Neuronal stem cell (in vitro differentiated cells): Measurements from ENCODE around the gene AKR1C2.
A peak's percentile ranks its signal among the peaks of the same experiment; 100 is the strongest.

Source experiments
- DNase-seq: peaks from one replicate; pipeline ENCODE4 v3.0.0-alpha.2; 2013; ENCODE audit warnings: low spot score
- H2AFZ ChIP-seq: one replicate; pipeline ENCODE4 v1.6.1; 2013; ENCODE audit warnings: mild to moderate bottlenecking, low read length, inconsistent platforms
- H2AK5ac ChIP-seq: 2 replicates; pipeline ENCODE4 v1.6.1; 2013; ENCODE audit warnings: low read depth, mild to moderate bottlenecking, inconsistent platforms, low read length, moderate library complexity, mixed read lengths
- H2BK120ac ChIP-seq: 2 replicates; pipeline ENCODE4 v1.6.1; 2013; ENCODE audit warnings: low read depth, mild to moderate bottlenecking, inconsistent platforms, low read length, moderate library complexity, mixed read lengths
- H2BK12ac ChIP-seq: one replicate; pipeline ENCODE4 v1.6.1; 2013; ENCODE audit warnings: low read length, inconsistent platforms
- H2BK15ac ChIP-seq: 2 replicates; pipeline ENCODE4 v1.6.1; 2013; ENCODE audit warnings: mild to moderate bottlenecking, low read length, inconsistent platforms, mixed read lengths
- H2BK5ac ChIP-seq: one replicate; pipeline ENCODE4 v1.6.1; 2013; ENCODE audit warnings: inconsistent platforms, mild to moderate bottlenecking, low read length, moderate library complexity
- H3K14ac ChIP-seq: one replicate; pipeline ENCODE4 v1.6.1; 2013; ENCODE audit warnings: low read length, inconsistent platforms
- H3K18ac ChIP-seq: 2 replicates; pipeline ENCODE4 v1.6.1; 2013; ENCODE audit warnings: low read length, inconsistent platforms
- H3K23ac ChIP-seq: 2 replicates; pipeline ENCODE4 v1.6.1; 2013; ENCODE audit warnings: low read depth, mild to moderate bottlenecking, mixed read lengths, low read length, inconsistent platforms; ENCODE audit not compliant: poor library complexity
- H3K27ac ChIP-seq: replicated peaks from 3 replicates; pipeline ENCODE4 v1.5.1; 2013; ENCODE audit warnings: low read length, inconsistent platforms
- H3K27me3 ChIP-seq, 3 experiments: 2 replicates each; pipeline ENCODE4 v1.6.1; 2013; ENCODE audit warnings: low read length in 3 of 3, mild to moderate bottlenecking in 2 of 3, inconsistent platforms in 1 of 3, low read depth in 1 of 3, mixed read lengths in 1 of 3, moderate library complexity in 1 of 3; ENCODE audit not compliant: control insufficient read depth in 3 of 3, insufficient read depth in 3 of 3
- H3K36me3 ChIP-seq, 2 donors: replicated peaks in 1 of 2; 2 replicates each; pipeline ENCODE4 v1.6.1; 2013; ENCODE audit warnings: low read length in 2 of 2; ENCODE audit not compliant: control insufficient read depth in 2 of 2, insufficient read depth in 2 of 2
- H3K4ac ChIP-seq: 2 replicates; pipeline ENCODE4 v1.6.1; 2013; ENCODE audit warnings: inconsistent platforms, mild to moderate bottlenecking, low read length, moderate library complexity
- H3K4me1 ChIP-seq, 2 donors: 1 replicate in 1 of 2; 2 replicates in 1 of 2; pipeline ENCODE4 v1.6.1; 2013; ENCODE audit warnings: low read length in 2 of 2, low read depth in 1 of 2; ENCODE audit not compliant: control insufficient read depth in 2 of 2, insufficient read depth in 1 of 2
- H3K4me2 ChIP-seq: one replicate; pipeline ENCODE4 v1.6.1; 2013; ENCODE audit warnings: mild to moderate bottlenecking, low read length, inconsistent platforms; ENCODE audit not compliant: insufficient read depth, poor library complexity, severe bottlenecking
- H3K4me3 ChIP-seq, 2 donors: 2 replicates each; pipeline ENCODE4 v1.5.1; 2013; ENCODE audit warnings: low read length in 2 of 2, mild to moderate bottlenecking in 2 of 2, inconsistent platforms in 1 of 2, moderate library complexity in 1 of 2
- H3K79me1 ChIP-seq: one replicate; pipeline ENCODE4 v1.6.1; 2013; ENCODE audit warnings: low read depth, mild to moderate bottlenecking, inconsistent platforms, low read length, moderate library complexity
- H3K9ac ChIP-seq: one replicate; pipeline ENCODE4 v1.6.1; 2013; ENCODE audit warnings: mild to moderate bottlenecking, low read depth, low read length, inconsistent platforms; ENCODE audit not compliant: poor library complexity
- H3K9me3 ChIP-seq, 2 donors: replicated peaks in 1 of 2; 2 replicates each; pipeline versions ENCODE3 to v1.6.1; 2013; ENCODE audit warnings: low read length in 2 of 2, mild to moderate bottlenecking in 2 of 2, inconsistent platforms in 1 of 2, low read depth in 1 of 2, mixed read lengths in 1 of 2, moderate library complexity in 1 of 2; ENCODE audit not compliant: control insufficient read depth in 2 of 2, insufficient read depth in 1 of 2
- H4K8ac ChIP-seq: one replicate; pipeline ENCODE4 v1.6.1; 2013; ENCODE audit warnings: low read depth, mild to moderate bottlenecking, inconsistent platforms, low read length, moderate library complexity
- H4K91ac ChIP-seq: one replicate; pipeline ENCODE4 v1.6.1; 2013; ENCODE audit warnings: low read length, low read depth, mild to moderate bottlenecking, inconsistent platforms; ENCODE audit not compliant: poor library complexity
- WGBS, 2 donors: extraction: QIAGEN DNeasy Blood & Tissue Kit; methylation state at CpG; one replicate each; pipeline ENCODE4 v1.1.7; 2013; ENCODE audit warnings: missing lambda C conversion rate in 2 of 2, mixed read lengths in 1 of 2; ENCODE audit not compliant: insufficient read length in 2 of 2, insufficient replicate concordance in 1 of 2; ENCODE audit errors: extremely low coverage in 2 of 2; 5-methylcytosine and 5-hydroxymethylcytosine counted together

AKR1C2 gene

DNA sequence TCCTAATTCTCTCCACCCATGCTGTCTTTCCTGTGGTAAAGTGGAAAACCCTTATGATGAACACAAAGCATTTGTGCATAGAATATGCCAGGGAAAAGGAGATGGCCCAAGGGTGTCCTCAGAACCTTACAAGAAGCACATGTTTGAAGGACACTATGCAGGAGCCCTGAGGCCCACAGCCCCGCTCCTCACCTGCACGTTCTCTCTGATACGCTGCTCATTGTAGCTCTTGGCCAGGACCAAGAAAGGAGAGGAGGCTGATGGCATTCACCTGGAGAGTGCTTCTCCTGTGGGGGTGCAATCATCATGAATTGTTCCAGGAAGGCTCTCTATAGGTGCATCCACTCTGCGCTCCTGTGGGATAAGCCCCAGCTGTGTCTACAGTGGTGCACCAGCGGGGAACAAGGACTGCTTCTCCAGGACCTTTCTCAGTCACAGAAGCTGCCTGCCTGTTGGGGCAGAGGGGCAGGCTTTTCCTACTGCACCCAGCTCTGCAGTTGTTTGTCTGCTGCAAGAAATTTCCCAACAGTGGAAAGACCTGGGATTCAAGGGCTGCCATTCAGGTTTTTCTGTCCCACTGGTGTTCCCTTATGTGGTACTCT, 19.9 kb downstream of the AKR1C2 start:
- no peak overlapping the region for H3K4me3 ChIP-seq
- H4K8ac ChIP-seq, result no peak overlapping the region
- no peaks in the 10 kb centered on the region for H3K36me3 ChIP-seq
- no peak overlapping the region for H3K18ac ChIP-seq
- no CpG with 5 or more reads among the region's 5 CpGs for whole genome bisulfite sequencing, 2 donors
- H2BK15ac ChIP-seq, result no peak overlapping the region
- no peak overlapping the region for H2BK5ac ChIP-seq
- no peak overlapping the region for H2BK12ac ChIP-seq
- no peaks in the 10 kb centered on the region for H3K79me1 ChIP-seq
- H3K9ac ChIP-seq, result no peak overlapping the region
- H2BK120ac ChIP-seq, result no peak overlapping the region
- no peak overlapping the region for H3K27ac ChIP-seq
- no peaks in the 10 kb centered on the region for H3K9me3 ChIP-seq
- no peak overlapping the region for H2AK5ac ChIP-seq
- no peak overlapping the region for H3K23ac ChIP-seq
- H2AFZ ChIP-seq, result no peak overlapping the region
- no peak overlapping the region for H4K91ac ChIP-seq
- no peak for DNase-seq
- no peak overlapping the region for H3K14ac ChIP-seq
- no peaks in the 10 kb centered on the region for H3K27me3 ChIP-seq
- H3K4ac ChIP-seq, result no peak overlapping the region
- no peak overlapping the region for H3K4me2 ChIP-seq
- H3K4me1 ChIP-seq, result peaks cover 0 to 6% of the 10 kb centered on the region in 2 donors

DNA sequence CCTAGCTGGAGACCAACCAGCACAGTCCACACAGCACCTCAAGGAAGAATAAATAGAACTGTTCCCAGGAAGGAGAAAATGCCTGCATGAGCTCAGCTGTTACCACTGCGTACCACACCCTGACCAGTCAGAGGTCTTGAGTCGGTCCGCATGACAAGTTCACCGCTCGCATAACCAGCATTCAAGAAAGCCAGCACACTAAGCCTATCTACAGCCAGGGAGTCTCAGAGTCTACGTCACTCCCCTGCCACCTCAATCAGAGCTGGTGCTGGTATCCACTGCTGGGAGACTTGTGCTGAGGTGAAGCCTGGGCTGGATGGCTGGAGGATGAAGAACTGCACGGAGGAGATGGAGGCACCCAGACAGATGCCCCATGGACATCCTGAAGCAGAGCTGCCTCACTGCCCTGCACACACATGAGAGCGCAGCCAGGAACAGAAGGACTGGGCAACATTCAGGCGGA, 20.9 kb downstream of the AKR1C2 start:
- Histone ChIP-seq H2BK5ac (no peak overlapping the region), H2AFZ (no peak overlapping the region), H3K36me3 (no peaks in the 10 kb centered on the region), H3K4me1 (peaks cover 0 to 6% of the 10 kb centered on the region in 2 donors), H3K4me2 (no peak overlapping the region), H4K8ac (no peak overlapping the region), H3K27ac (no peak overlapping the region), H3K14ac (no peak overlapping the region), H3K9ac (no peak overlapping the region), H3K4me3 (no peak overlapping the region), H3K4ac (no peak overlapping the region), H3K18ac (no peak overlapping the region), H2BK120ac (no peak overlapping the region), H3K79me1 (no peaks in the 10 kb centered on the region), H3K9me3 (no peaks in the 10 kb centered on the region), H3K23ac (no peak overlapping the region), H4K91ac (no peak overlapping the region), H2BK15ac (no peak overlapping the region), H2BK12ac (no peak overlapping the region), H3K27me3 (no peaks in the 10 kb centered on the region), H2AK5ac (no peak overlapping the region)
- no peak for DNase-seq
- no CpG with 5 or more reads among the region's 9 CpGs for WGBS, 2 donors

DNA sequence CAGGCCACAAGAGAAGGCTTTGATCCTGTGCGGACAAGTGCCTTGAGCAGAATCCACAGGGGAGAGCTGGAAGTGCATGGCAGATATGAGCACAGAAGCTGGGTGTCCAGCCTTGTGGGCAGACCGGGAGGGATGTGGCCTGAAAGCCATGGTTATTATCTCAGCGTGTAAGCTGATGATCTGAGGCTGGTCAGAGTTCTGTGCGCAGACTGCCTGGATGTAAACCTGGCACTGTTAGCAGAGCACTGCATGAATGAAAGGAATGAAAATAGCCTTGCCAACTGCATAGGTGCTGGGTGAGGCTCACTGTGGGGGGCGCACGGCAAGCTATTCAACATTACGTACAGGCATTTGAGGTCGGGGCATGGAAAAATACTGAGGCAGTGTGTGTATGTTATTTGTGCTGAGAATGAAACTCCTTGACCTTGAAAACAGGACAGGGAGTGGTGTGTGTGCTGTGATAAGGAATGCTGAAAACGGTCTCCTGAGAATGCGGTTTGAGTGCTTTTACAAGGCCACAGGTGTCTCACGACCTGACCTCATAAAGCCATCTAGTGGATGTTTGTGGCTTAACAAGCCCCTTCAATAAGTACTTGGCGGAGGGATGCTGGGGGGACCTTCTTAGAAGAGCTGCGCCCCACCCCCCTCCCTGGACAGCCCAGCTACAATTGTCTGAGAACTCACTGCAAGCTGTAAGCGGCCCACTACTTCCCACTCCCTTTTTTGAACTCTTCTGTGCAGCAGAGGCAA, 21.8 kb downstream of the AKR1C2 start:
- WGBS, 2 donors, result no CpG with 5 or more reads among the region's 14 CpGs
- Histone ChIP-seq H2AFZ (no peak overlapping the region), H3K4me2 (no peak overlapping the region), H3K14ac (no peak overlapping the region), H3K9ac (no peak overlapping the region), H2BK5ac (no peak overlapping the region), H2BK120ac (no peak overlapping the region), H4K91ac (no peak overlapping the region), H3K4ac (no peak overlapping the region), H3K27me3 (no peaks in the 10 kb centered on the region), H3K79me1 (no peaks in the 10 kb centered on the region), H3K23ac (no peak overlapping the region), H3K9me3 (no peaks in the 10 kb centered on the region), H2AK5ac (no peak overlapping the region), H2BK15ac (no peak overlapping the region), H4K8ac (no peak overlapping the region), H2BK12ac (no peak overlapping the region), H3K4me3 (no peak overlapping the region), H3K27ac (no peak overlapping the region), H3K4me1 (peaks cover 0 to 6% of the 10 kb centered on the region in 2 donors), H3K18ac (no peak overlapping the region), H3K36me3 (no peaks in the 10 kb centered on the region)
- DNase-seq, result peak; percentile 33

DNA sequence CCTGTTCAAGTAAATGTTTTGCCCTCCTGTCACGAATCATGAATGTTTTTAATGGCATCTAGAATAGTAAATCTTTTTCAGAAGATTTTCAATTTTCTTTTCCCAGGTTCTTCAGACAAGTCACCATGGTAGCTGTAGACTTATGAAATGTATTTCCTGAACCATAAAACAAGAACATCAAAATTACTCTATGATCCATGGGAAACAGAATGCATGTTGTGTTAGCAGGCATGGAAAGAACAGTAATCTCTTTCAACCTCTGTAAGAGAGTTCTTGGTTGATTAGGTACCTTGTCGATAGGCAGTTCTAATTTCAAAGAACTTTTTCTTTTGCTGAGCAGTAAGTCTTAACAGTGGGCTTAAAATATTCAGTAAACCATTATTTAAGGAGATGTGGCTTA, 22.9 kb downstream of the AKR1C2 start:
- no peak overlapping the region for H3K9ac ChIP-seq
- H3K4me3 ChIP-seq, result no peak overlapping the region
- no peak overlapping the region for H2BK5ac ChIP-seq
- H4K8ac ChIP-seq, result no peak overlapping the region
- no peak overlapping the region for H3K23ac ChIP-seq
- WGBS, 2 donors, result no CpG with 5 or more reads among the region's 2 CpGs
- H3K27ac ChIP-seq, result no peak overlapping the region
- H3K4me1 ChIP-seq, result peaks cover 0 to 6% of the 10 kb centered on the region in 2 donors
- H3K79me1 ChIP-seq, result no peaks in the 10 kb centered on the region
- H2BK15ac ChIP-seq, result no peak overlapping the region
- H2AFZ ChIP-seq, result no peak overlapping the region
- no peak overlapping the region for H2BK12ac ChIP-seq
- no peak overlapping the region for H3K18ac ChIP-seq
- no peak overlapping the region for H3K4ac ChIP-seq
- H3K9me3 ChIP-seq, result no peaks in the 10 kb centered on the region
- H2AK5ac ChIP-seq, result no peak overlapping the region
- H3K36me3 ChIP-seq, result no peaks in the 10 kb centered on the region
- no peaks in the 10 kb centered on the region for H3K27me3 ChIP-seq
- H4K91ac ChIP-seq, result no peak overlapping the region
- H3K4me2 ChIP-seq, result no peak overlapping the region
- no peak overlapping the region for H3K14ac ChIP-seq
- no peak for DNase-seq
- no peak overlapping the region for H2BK120ac ChIP-seq
